Astrocyte (in vitro differentiated cells and primary cell): ENCODE data around the gene MCTP1. TPM values are rescaled to one million over a fixed set of nuclear protein-coding genes. Genes with fewer than 3 reads are reported as not detected.

Experiments
- DNase-seq: peaks from one replicate; pipeline ENCODE4 v3.0.0-alpha.2; 2010; ENCODE audit warnings: low read depth
- FAIRE-seq: peaks from 2 replicates; lab custom pipeline; 2011; peaks lifted over from hg19 to GRCh38; lab: Jason Lieb, UNC
- H2AFZ ChIP-seq: 2 replicates; pipeline ENCODE4 v1.6.0; 2012; ENCODE audit warnings: low read depth, low read length, inconsistent platforms
- H3K27ac ChIP-seq: 2 replicates; pipeline ENCODE4 v1.5.1; 2011; ENCODE audit warnings: low read depth, low read length, inconsistent platforms
- H3K27me3 ChIP-seq: 2 replicates; pipeline ENCODE4 v1.6.0; 2011; ENCODE audit warnings: low read length, inconsistent platforms; ENCODE audit not compliant: insufficient read depth
- H3K36me3 ChIP-seq: 2 replicates; pipeline ENCODE4 v1.5.1; 2011; ENCODE audit warnings: low read length, inconsistent platforms; ENCODE audit not compliant: insufficient read depth
- H3K4me1 ChIP-seq: 2 replicates; pipeline ENCODE4 v1.5.1; 2011; ENCODE audit warnings: low read length, inconsistent platforms; ENCODE audit not compliant: insufficient read depth
- H3K4me2 ChIP-seq: 2 replicates; pipeline ENCODE4 v1.6.0; 2012; ENCODE audit warnings: low read length, inconsistent platforms
- H3K4me3 ChIP-seq: 2 replicates; pipeline ENCODE4 v1.5.1; 2011; ENCODE audit warnings: low read depth, mild to moderate bottlenecking, low read length, inconsistent platforms; ENCODE audit not compliant: insufficient read depth
- H3K79me2 ChIP-seq: 2 replicates; pipeline ENCODE4 v1.6.0; 2012; ENCODE audit warnings: mild to moderate bottlenecking, low read length, inconsistent platforms; ENCODE audit not compliant: insufficient read depth
- H3K9ac ChIP-seq: 2 replicates; pipeline ENCODE4 v1.6.0; 2012; ENCODE audit warnings: mild to moderate bottlenecking, low read length, inconsistent platforms
- H3K9me3 ChIP-seq: 2 replicates; pipeline ENCODE4 v1.5.1; 2012; ENCODE audit warnings: low read depth, mild to moderate bottlenecking, low read length, inconsistent platforms; ENCODE audit not compliant: insufficient read depth
- H4K20me1 ChIP-seq: 2 replicates; pipeline ENCODE4 v1.6.0; 2012; ENCODE audit warnings: low read length, inconsistent platforms; ENCODE audit not compliant: insufficient read depth
- H3K27ac Mint-ChIP-seq: one replicate; pipeline ENCODE4 v1.8.0; 2021; ENCODE audit warnings: mild to moderate bottlenecking, mixed read lengths; ENCODE audit not compliant: unreplicated experiment
- H3K27me3 Mint-ChIP-seq: one replicate; pipeline ENCODE4 v1.8.0; 2021; ENCODE audit warnings: low read depth, mixed read lengths; ENCODE audit not compliant: unreplicated experiment
- H3K36me3 Mint-ChIP-seq: one replicate; pipeline ENCODE4 v1.8.0; 2021; ENCODE audit warnings: low read depth, mixed read lengths; ENCODE audit not compliant: unreplicated experiment
- H3K4me1 Mint-ChIP-seq: one replicate; pipeline ENCODE4 v1.8.0; 2021; ENCODE audit warnings: low read depth, mixed read lengths; ENCODE audit not compliant: unreplicated experiment
- H3K4me3 Mint-ChIP-seq: one replicate; pipeline ENCODE4 v1.8.0; 2021; ENCODE audit warnings: mild to moderate bottlenecking, moderate library complexity, mixed read lengths; ENCODE audit not compliant: unreplicated experiment
- H3K9me3 Mint-ChIP-seq: one replicate; pipeline ENCODE4 v1.8.0; 2021; ENCODE audit warnings: mild to moderate bottlenecking, mixed read lengths; ENCODE audit not compliant: unreplicated experiment
- EZH2 ChIP-seq: IDR thresholded peaks from 2 replicates; pipeline ENCODE4 v1.6.1; 2012; ENCODE audit warnings: mild to moderate bottlenecking, low read length, inconsistent platforms; ENCODE audit not compliant: insufficient read depth
- total RNA-seq: library from RNA; stranded (reverse); gene quantifications from 2 replicates; pipeline ENCODE4 v1.2.1, GENCODE V29; 2021
- TF ChIP-seq, protein P1 (sequence below): IDR thresholded peaks from 2 replicates; pipeline ENCODE4 v1.5.1; 2011; ENCODE audit warnings: low read depth, mild to moderate bottlenecking, inconsistent platforms, low read length, moderate library complexity; ENCODE audit not compliant: insufficient read depth

MCTP1 gene
- total RNA-seq, 1 donor from 2014 or later: 40.6 TPM

DNA sequence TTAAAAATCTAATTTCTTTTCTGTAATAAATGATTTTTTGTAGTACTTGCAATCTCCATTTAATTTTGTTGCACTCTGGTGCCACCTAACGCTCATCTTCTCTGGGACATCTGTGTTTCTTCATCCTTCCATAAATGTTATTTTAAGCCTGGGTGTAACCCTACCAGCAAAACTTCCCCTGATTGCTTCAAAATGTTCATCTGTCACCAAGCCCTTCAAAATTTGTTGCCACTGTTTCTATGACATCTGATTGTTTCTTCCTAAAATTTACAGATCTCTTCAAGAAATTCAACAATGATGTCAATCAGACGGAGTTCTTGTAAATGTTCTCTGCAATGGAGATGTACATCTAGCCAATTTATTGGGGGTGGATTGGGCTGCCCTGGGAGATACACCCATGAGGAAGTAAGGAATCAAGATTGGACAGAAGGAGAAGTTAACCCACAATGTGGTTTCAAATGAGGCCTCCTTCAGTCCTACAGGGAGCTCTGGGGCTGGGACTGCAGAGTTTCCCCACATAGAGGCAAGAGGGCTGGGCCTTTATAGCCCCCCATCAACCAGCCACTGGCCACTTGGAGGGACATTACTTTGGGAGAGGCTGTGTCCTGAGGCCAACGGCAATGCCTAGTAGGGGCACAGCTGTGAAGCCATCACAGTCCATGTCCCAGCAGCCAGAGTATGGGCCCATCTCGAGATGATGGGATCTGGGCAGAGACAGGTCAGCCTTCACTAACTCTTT, 23.3 kb downstream of the MCTP1 start:
- no peaks in the 10 kb centered on the region for H3K9me3 ChIP-seq
- FAIRE-seq (no peak), DNase-seq (no peak)
- H2AFZ ChIP-seq: no peak overlapping the region
- no peaks in the 10 kb centered on the region for H3K36me3 Mint-ChIP-seq
- peaks cover 4% of the 10 kb centered on the region for H3K9me3 Mint-ChIP-seq
- H3K4me1 Mint-ChIP-seq: no peaks in the 10 kb centered on the region
- H3K4me3 Mint-ChIP-seq: no peak overlapping the region
- H3K27me3 Mint-ChIP-seq: peaks cover 3% of the 10 kb centered on the region
- H3K9ac ChIP-seq: no peak overlapping the region
- no peak overlapping the region for H3K27ac ChIP-seq
- TF ChIP-seq EZH2: no peak
- TF ChIP-seq, protein P1, sequence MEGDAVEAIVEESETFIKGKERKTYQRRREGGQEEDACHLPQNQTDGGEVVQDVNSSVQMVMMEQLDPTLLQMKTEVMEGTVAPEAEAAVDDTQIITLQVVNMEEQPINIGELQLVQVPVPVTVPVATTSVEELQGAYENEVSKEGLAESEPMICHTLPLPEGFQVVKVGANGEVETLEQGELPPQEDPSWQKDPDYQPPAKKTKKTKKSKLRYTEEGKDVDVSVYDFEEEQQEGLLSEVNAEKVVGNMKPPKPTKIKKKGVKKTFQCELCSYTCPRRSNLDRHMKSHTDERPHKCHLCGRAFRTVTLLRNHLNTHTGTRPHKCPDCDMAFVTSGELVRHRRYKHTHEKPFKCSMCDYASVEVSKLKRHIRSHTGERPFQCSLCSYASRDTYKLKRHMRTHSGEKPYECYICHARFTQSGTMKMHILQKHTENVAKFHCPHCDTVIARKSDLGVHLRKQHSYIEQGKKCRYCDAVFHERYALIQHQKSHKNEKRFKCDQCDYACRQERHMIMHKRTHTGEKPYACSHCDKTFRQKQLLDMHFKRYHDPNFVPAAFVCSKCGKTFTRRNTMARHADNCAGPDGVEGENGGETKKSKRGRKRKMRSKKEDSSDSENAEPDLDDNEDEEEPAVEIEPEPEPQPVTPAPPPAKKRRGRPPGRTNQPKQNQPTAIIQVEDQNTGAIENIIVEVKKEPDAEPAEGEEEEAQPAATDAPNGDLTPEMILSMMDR: peak; percentile 51
- no peaks in the 10 kb centered on the region for H3K27me3 ChIP-seq
- H3K4me3 ChIP-seq: no peak overlapping the region
- H3K4me1 ChIP-seq: no peaks in the 10 kb centered on the region
- H3K4me2 ChIP-seq: no peak overlapping the region
- H3K36me3 ChIP-seq: no peaks in the 10 kb centered on the region
- no peaks in the 10 kb centered on the region for H3K79me2 ChIP-seq
- H3K27ac Mint-ChIP-seq: no peak overlapping the region
- no peaks in the 10 kb centered on the region for H4K20me1 ChIP-seq

DNA sequence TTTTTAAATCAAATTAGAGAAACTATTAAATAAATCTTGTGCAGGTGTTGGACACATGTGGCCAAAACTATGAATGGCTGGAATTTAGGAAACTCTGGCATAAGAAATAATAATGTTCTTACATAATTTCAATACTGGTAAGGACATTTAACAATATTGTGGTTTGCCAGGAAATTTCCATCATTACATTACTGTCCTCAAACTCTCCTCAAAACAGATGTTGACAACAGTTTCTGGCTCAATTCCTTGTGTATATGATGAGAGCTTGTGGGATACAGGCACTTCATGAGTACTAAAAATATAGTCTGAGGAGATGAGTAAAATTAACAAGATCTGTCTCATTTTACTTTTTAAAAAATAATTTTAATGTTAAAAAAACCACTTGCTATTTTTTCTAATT, 27.9 kb downstream of the MCTP1 start:
- H3K36me3 ChIP-seq: no peaks in the 10 kb centered on the region
- H3K27me3 ChIP-seq: no peaks in the 10 kb centered on the region
- no peak overlapping the region for H3K27ac Mint-ChIP-seq
- H3K27me3 Mint-ChIP-seq: no peaks in the 10 kb centered on the region
- H3K4me3 Mint-ChIP-seq: no peak overlapping the region
- H3K4me1 Mint-ChIP-seq: peaks cover 4% of the 10 kb centered on the region
- H2AFZ ChIP-seq: no peak overlapping the region
- no peaks in the 10 kb centered on the region for H3K79me2 ChIP-seq
- H3K9ac ChIP-seq: no peak overlapping the region
- H4K20me1 ChIP-seq: no peaks in the 10 kb centered on the region
- no peak for TF ChIP-seq EZH2
- TF ChIP-seq, protein P1: no peak
- H3K9me3 ChIP-seq: no peaks in the 10 kb centered on the region
- H3K9me3 Mint-ChIP-seq: peaks cover 2% of the 10 kb centered on the region
- H3K4me1 ChIP-seq: no peaks in the 10 kb centered on the region
- FAIRE-seq (no peak), DNase-seq (no peak)
- H3K4me2 ChIP-seq: no peak overlapping the region
- H3K27ac ChIP-seq: no peak overlapping the region
- H3K36me3 Mint-ChIP-seq: no peaks in the 10 kb centered on the region
- H3K4me3 ChIP-seq: no peak overlapping the region

DNA sequence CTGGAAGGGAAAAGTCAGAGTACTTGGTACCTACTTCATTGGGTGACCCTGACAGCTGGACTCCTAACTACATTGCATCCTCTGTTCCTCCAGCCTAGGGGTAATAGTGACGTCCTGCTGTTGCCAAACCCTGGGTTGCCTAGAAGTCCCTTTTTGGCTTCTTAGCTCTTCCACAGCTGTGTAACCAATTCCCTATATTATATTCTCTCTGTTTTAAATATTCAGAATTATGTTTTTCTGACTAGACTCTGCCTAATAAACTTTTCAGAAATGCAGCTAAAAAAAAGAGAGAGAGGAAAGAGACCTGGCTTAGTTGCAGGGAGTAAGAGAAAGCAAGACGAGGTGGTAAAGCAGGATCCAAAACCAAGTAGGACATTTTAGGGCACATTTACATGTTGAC, 28.4 kb downstream of the MCTP1 start:
- DNase-seq: no peak
- FAIRE-seq: no peak
- H3K27ac ChIP-seq: no peak overlapping the region
- H3K4me3 Mint-ChIP-seq: no peak overlapping the region
- H3K9me3 Mint-ChIP-seq: peaks cover 2% of the 10 kb centered on the region
- no peaks in the 10 kb centered on the region for H3K27me3 ChIP-seq
- H3K9ac ChIP-seq: no peak overlapping the region
- no peak overlapping the region for H3K27ac Mint-ChIP-seq
- H2AFZ ChIP-seq: no peak overlapping the region
- H3K79me2 ChIP-seq: no peaks in the 10 kb centered on the region
- TF ChIP-seq EZH2: no peak
- TF ChIP-seq, protein P1: no peak
- no peak overlapping the region for H3K4me2 ChIP-seq
- H3K36me3 ChIP-seq: no peaks in the 10 kb centered on the region
- peaks cover 4% of the 10 kb centered on the region for H3K4me1 Mint-ChIP-seq
- no peak overlapping the region for H3K4me3 ChIP-seq
- H3K27me3 Mint-ChIP-seq: no peaks in the 10 kb centered on the region
- no peaks in the 10 kb centered on the region for H3K36me3 Mint-ChIP-seq
- no peaks in the 10 kb centered on the region for H3K4me1 ChIP-seq
- no peaks in the 10 kb centered on the region for H3K9me3 ChIP-seq
- H4K20me1 ChIP-seq: no peaks in the 10 kb centered on the region
